Body of pancreas (tissue), 4 donors: ENCODE data around the gene LRRTM1. TPM values are rescaled to one million over a fixed set of nuclear protein-coding genes. Genes with fewer than 3 reads are reported as not detected.

Experiments used
- ATAC-seq: fragments of 150-250 bp; one replicate; pipeline ENCODE4 v1.9.1; 2016
- DNase-seq, 4 donors: peaks; one replicate each; pipeline ENCODE4 v3.0.0-alpha.2; 2019
- H3K27ac ChIP-seq, 4 donors: fragments of 200-600 bp; sonication (generic); 1 replicate in 3 of 4; 2 replicates in 1 of 4; pipeline versions ENCODE4 v1.5.1 to v1.6.1; 2016 to 2019; ENCODE audit warnings: mild to moderate bottlenecking in 1 of 4, mixed read lengths in 1 of 4, moderate library complexity in 1 of 4
- H3K27me3 ChIP-seq, 2 donors: fragments of 200-600 bp; sonication (generic); one replicate each; pipeline ENCODE4 v1.6.0; 2016; ENCODE audit warnings: mild to moderate bottlenecking in 1 of 2
- H3K36me3 ChIP-seq, 2 donors: fragments of 200-600 bp; sonication (generic); replicated peaks in 1 of 2; 2 replicates each; pipeline ENCODE4 v1.5.1; 2016; ENCODE audit warnings: low read depth in 2 of 2; ENCODE audit not compliant: insufficient read depth in 1 of 2
- H3K4me1 ChIP-seq: fragments of 200-600 bp; sonication (generic); one replicate; pipeline ENCODE4 v1.6.0; 2016
- H3K4me3 ChIP-seq, 2 donors: fragments of 200-600 bp; sonication (generic); 1 replicate in 1 of 2; 2 replicates in 1 of 2; pipeline ENCODE4 v1.5.1; 2016 to 2019
- H3K9me3 ChIP-seq, 3 donors: fragments of 200-600 bp; sonication (generic); 1 replicate in 2 of 3; 2 replicates in 1 of 3; pipeline ENCODE4 v1.5.1; 2016
- POLR2A ChIP-seq, 3 donors: fragments of 450-650 bp; IDR thresholded peaks; one replicate each; pipeline ENCODE4 v1.6.1; 2016; ENCODE audit warnings: antibody characterized with exemption in 3 of 3, mild to moderate bottlenecking in 2 of 3
- WGBS, 2 donors: methylation state at CpG; one replicate each; pipeline ENCODE4 v1.1.5; 2017; 5-methylcytosine and 5-hydroxymethylcytosine counted together
- intact Hi-C: fragments of 100-400 bp; cut with DNase I; formaldehyde crosslinking; loops from one replicate; pipeline ENCODE4 v1.15.1; 2023
- total RNA-seq, 2 donors: library from RNA; depleted of rRNA; stranded (reverse); fragments of >200 nt; gene quantifications; one replicate each; pipeline ENCODE4 v1.1.0, GENCODE V29; 2016
- TF ChIP-seq, protein P1 (sequence below), 7 experiments: fragments of 450-650 bp in 4 of 7; fragments of 200-600 bp in 3 of 7; sonication (generic) in 3 of 7; IDR thresholded peaks; one replicate each; pipeline ENCODE4 v1.5.1; 2016 to 2019; ENCODE audit warnings: antibody characterized with exemption in 7 of 7

LRRTM1 gene
- total RNA-seq, 2 donors from 2014 or later: not detected

DNA sequence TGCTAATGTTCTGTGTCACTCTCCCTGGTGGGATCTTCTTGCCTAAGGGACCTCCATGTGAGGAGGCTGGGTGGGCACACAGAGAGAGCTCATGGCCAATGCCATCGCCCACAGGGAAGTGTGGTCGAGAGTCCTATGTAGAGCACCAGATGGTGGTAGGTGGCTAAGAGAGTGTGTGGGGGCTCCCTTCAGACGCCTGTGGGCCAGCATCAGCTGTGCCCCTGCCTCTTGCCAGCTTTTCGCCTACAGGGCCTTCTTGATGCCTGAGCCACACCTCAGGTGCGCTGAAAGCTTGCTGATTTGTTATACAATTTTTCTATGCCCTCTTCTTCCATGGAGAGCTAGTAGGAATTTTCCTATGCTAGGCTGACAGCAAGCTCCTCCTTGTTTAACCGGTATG is 38.3 kb downstream of the LRRTM1 start:
- no peak for DNase-seq
- no peak overlapping the region for H3K27ac ChIP-seq
- TF ChIP-seq POLR2A (IDR thresholded peaks at IDR 0.05): no peak
- no peaks in the 10 kb centered on the region for H3K27me3 ChIP-seq
- H3K36me3 ChIP-seq: no peaks in the 10 kb centered on the region
- H3K4me1 ChIP-seq: no peaks in the 10 kb centered on the region
- ATAC-seq: no peak
- intact Hi-C loops: no loop called here
- H3K9me3 ChIP-seq: no peaks in the 10 kb centered on the region
- H3K4me3 ChIP-seq: no peak overlapping the region
- WGBS, 2 donors: 64 to 69% methylated on average over 6 of the region's 6 CpGs

DNA sequence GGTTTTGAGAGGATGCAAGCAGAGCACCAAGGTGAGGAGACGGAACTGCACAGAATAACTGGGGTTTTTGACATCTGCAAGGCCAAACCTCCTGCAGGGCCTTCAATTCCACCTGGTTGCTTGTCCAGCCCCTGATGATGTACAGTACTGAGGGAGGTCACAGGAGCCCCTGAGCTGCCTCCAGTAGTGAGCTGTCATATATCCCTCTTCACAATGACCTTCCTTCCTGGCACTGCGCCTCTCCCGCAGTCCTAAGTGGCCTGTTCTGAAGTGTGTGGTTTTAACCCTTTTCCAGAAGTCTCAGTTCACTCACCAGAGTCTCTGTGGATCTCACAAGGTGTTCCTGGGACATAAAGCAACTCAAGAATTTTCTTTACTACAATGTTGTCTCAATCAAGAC is 45.3 kb downstream of the LRRTM1 start:
- H3K4me1 ChIP-seq: no peaks in the 10 kb centered on the region
- no peak for ATAC-seq
- intact Hi-C loops: no loop called here

DNA sequence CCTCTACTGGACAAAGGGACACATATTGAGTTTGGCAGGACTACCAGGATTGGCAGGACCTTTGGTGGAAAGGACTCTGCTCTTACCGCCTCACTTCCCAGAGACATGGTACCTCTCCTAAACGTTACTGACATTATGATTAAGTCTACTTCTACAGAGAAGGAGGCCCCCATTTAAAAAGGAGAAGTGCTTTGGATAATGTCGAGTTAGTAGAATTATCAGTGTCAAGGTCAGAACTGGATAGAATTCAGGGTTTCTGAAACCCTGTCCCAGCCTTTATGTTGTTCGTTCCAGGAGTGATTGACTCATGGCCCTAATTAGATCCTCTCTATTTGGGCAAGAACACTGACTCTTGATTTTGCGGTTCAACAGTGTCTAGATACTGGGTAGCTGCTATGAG is 45.8 kb downstream of the LRRTM1 start:
- intact Hi-C loops: no loop called here
- no peak for ATAC-seq
- no peak overlapping the region for H3K27ac ChIP-seq
- no peak overlapping the region for H3K4me3 ChIP-seq
- no peak for TF ChIP-seq POLR2A (IDR thresholded peaks at IDR 0.05)
- TF ChIP-seq, protein P1, sequence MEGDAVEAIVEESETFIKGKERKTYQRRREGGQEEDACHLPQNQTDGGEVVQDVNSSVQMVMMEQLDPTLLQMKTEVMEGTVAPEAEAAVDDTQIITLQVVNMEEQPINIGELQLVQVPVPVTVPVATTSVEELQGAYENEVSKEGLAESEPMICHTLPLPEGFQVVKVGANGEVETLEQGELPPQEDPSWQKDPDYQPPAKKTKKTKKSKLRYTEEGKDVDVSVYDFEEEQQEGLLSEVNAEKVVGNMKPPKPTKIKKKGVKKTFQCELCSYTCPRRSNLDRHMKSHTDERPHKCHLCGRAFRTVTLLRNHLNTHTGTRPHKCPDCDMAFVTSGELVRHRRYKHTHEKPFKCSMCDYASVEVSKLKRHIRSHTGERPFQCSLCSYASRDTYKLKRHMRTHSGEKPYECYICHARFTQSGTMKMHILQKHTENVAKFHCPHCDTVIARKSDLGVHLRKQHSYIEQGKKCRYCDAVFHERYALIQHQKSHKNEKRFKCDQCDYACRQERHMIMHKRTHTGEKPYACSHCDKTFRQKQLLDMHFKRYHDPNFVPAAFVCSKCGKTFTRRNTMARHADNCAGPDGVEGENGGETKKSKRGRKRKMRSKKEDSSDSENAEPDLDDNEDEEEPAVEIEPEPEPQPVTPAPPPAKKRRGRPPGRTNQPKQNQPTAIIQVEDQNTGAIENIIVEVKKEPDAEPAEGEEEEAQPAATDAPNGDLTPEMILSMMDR (IDR thresholded peaks at IDR 0.05): no peak
- 59 to 62% methylated on average over 5 of the region's 5 CpGs for WGBS, 2 donors
- DNase-seq: no peak
- no peaks in the 10 kb centered on the region for H3K36me3 ChIP-seq
- no peaks in the 10 kb centered on the region for H3K4me1 ChIP-seq
- H3K9me3 ChIP-seq: no peaks in the 10 kb centered on the region
- no peaks in the 10 kb centered on the region for H3K27me3 ChIP-seq

More for the DNA sequence above, 45.3 kb downstream of the LRRTM1 start:
- Histone ChIP-seq H3K9me3 (no peaks in the 10 kb centered on the region), H3K27ac (no peak overlapping the region), H3K36me3 (no peaks in the 10 kb centered on the region), H3K27me3 (no peaks in the 10 kb centered on the region), H3K4me3 (no peak overlapping the region)
- TF ChIP-seq, protein P1 (IDR thresholded peaks at IDR 0.05): no peak
- no peak for TF ChIP-seq POLR2A (IDR thresholded peaks at IDR 0.05)
- no peak for DNase-seq
- WGBS, 2 donors: 43 to 76% methylated on average over 3 of the region's 3 CpGs

DNA sequence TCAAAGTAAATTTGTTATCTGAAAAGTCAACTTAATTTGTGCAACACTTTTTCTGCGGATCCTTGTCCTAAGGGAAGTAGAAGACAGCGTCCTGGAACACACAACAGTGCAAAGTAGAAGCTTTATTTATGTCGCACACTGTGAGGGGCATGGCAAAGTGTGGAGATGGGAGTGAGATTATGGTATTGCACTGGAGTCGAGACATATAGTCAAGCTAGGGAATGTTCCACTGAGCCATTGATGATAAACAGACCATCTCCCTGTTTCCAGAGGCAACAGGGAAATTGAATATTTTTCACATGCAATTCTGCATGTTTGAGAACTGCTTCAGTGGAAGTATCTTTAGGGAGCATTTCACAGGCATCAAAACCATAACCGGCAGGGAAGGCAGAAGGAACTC is 46.2 kb downstream of the LRRTM1 start:
- Histone ChIP-seq H3K27ac (no peak overlapping the region), H3K36me3 (no peaks in the 10 kb centered on the region), H3K27me3 (no peaks in the 10 kb centered on the region), H3K9me3 (no peaks in the 10 kb centered on the region), H3K4me1 (no peaks in the 10 kb centered on the region), H3K4me3 (no peak overlapping the region)
- TF ChIP-seq POLR2A (IDR thresholded peaks at IDR 0.05): no peak
- TF ChIP-seq, protein P1 (IDR thresholded peaks at IDR 0.05): no peak
- 61 to 70% methylated on average over 5 of the region's 5 CpGs for WGBS, 2 donors
- no peak for DNase-seq
- intact Hi-C loops: no loop called here
- no peak for ATAC-seq

DNA sequence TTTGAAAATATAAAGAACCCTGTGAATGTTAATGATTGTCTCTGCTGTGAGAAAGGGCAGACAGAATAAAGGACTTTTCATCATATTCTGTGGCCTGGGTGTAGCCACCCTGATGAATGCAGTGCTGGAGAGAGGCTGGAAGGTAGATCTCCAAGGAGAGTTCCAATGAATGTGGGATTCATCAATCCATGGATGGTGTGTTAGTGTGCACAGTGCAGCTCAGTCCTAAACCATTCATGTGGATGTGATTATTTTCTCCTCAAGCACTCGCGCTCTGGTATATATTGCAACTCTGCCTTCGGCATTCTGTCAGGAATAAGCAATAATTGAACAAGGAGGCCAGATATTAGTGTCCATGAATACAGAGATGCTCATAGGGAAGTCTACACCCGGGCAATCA is 47.1 kb downstream of the LRRTM1 start:
- Histone ChIP-seq H3K27ac (no peak overlapping the region), H3K4me3 (no peak overlapping the region), H3K4me1 (no peaks in the 10 kb centered on the region), H3K27me3 (no peaks in the 10 kb centered on the region), H3K9me3 (no peaks in the 10 kb centered on the region), H3K36me3 (no peaks in the 10 kb centered on the region)
- intact Hi-C loops: no loop called here
- 65 to 81% methylated on average over 4 of the region's 4 CpGs for WGBS, 2 donors
- DNase-seq (no peak), ATAC-seq (no peak)
- TF ChIP-seq, protein P1 (IDR thresholded peaks at IDR 0.05): no peak
- no peak for TF ChIP-seq POLR2A (IDR thresholded peaks at IDR 0.05)
